SK-N-MC (cell line): ENCODE measurements around the gene MOK.

ENCODE experiments used
- EZH2 ChIP-seq: fragments of 200-600 bp; sonication (generic); IDR thresholded peaks from one replicate; pipeline ENCODE4 v1.6.1; 2017; ENCODE audit warnings: antibody characterized with exemption
- POLR2AphosphoS5 ChIP-seq: IDR thresholded peaks from 2 replicates; pipeline ENCODE4 v1.6.1; 2012; ENCODE audit warnings: mild to moderate bottlenecking, low read depth, low read length, borderline replicate concordance

GRCh38 chr14:102203382-102203781 is 101.6 kb downstream of the MOK start:
- TF ChIP-seq POLR2AphosphoS5: no peak
- no peak for TF ChIP-seq EZH2
